GM19239 (cell line): ENCODE results near the gene SLC31A1.
A peak's percentile ranks its signal among the peaks of the same experiment; 100 is the strongest.
"Not testable (repeated sequence)": the region's sequence is repeated elsewhere in the genome, so short reads cannot be mapped to it uniquely, and the experiment has no call there.

Experiments used
- DNase-seq: peaks from one replicate; pipeline ENCODE4 v3.0.0; 2011; ENCODE audit warnings: low spot score; ENCODE audit not compliant: insufficient read length
- FAIRE-seq: peaks from 2 replicates; lab custom pipeline; 2011; peaks lifted over from hg19 to GRCh38; lab: Jason Lieb, UNC

SLC31A1 gene

DNA sequence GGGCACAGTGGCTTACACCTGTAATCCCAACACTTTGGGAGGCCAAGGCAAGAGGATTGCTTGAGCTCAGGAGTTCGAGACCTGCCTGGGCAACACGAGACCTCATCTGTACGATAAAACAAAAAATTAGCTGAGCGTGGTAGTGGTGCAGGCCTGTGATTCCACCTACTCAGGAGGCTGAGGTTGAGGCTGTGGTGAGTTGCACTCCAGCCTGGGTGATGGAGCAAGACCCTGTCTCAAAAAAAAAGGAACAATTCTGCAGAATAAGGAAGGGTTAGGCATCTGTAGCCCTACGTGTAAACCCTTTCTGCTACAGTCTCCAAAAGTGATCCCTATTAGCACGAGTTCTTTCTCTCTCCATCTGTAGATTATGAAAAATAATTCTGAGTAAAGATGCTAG lies 34.1 kb downstream of the SLC31A1 start:
- DNase-seq: no peak
- FAIRE-seq: no peak

DNA sequence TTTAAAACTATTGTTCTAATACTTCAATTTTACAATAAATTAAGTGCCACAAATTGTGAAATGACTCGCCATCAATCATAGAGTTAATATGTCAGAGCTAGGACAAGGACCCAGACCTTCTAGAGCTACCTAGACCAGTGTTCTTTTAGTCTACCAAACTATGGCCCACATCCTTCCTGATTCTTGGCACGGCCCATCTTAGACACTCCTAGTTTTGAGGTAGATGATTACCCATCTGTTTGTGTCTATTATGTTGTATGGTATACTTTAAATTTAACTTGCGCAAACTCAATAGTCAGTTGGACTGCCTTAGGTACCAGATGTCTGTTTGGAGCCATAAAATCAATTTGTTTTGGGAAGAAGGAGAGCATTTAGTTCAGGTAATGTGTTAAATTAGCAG lies 36.5 kb downstream of the SLC31A1 start:
- FAIRE-seq (no peak), DNase-seq (no peak)

DNA sequence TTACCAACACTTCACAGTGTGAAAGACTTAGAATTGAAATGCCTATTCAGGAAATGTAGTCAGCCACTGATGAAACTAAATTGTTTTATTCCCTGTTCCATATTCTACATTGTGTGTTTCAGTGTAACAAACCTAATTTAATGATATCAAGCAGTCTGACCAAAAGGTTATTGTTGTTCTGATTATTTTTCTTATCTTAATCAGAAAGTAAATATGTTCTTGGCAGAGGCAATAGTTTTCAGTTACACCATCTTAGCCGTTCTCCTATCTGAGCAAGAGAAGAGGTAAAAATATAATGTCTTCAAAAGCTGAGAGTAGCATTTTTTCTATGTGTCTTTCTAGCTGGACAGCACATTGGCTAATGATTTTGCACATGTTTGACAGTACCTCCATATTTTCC lies 36.9 kb downstream of the SLC31A1 start:
- FAIRE-seq (no peak), DNase-seq (no peak)

DNA sequence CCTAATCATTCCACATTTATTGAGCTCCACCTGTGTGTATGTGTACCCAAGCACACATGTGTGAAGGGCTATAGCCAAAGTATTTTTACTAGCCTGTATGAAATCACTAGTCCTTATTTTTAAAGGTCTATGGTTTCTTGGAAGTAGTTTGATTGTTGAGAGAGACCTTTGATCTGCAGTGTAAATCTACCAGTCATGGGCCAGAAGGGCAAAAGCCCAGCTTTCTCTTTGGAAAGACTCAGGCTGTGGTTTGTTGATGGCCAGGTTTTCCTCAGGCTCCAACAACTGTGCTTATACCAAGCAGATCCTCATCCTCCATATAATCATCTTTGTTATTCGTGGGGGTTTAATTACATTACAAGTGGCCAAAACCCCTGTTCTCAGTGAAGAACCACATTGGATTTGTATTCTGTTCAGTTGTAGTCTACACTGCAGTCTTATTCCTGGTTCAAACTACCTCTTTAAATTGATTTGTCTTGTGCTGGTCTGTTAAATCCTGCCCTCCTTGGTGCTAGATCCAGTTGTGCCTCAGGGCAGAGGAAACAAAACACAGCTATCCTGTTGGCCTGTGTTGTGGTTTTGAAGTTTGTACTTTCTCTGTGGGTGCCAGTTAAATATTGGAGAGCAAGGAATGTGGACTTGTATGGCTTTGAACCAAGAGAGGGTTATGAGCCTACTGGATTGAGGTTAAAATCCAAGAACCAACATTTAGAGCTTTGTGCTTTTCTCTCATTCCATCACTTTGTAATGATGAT lies 40.8 kb downstream of the SLC31A1 start:
- no peak for FAIRE-seq
- no peak for DNase-seq

DNA sequence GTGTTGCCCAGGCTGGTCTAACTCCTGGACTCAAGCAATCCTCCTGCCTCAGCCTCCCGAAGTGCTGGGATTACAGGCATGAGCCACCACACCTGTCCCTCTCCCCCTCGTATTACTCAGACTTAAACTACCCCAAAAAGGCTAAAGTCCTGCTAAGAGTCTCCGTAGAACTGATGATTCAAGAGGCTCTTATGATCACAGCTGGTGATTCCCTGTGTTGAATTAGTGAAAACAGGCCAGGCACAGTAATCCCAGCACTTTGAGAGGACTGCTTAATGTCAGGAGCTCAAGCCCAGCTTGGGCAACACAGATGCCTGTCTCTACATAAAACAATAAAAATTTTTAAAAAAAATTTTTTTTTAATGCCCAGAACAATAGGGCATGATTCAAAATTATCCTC lies 44.8 kb downstream of the SLC31A1 start:
- DNase-seq (no peak), FAIRE-seq (no peak)

DNA sequence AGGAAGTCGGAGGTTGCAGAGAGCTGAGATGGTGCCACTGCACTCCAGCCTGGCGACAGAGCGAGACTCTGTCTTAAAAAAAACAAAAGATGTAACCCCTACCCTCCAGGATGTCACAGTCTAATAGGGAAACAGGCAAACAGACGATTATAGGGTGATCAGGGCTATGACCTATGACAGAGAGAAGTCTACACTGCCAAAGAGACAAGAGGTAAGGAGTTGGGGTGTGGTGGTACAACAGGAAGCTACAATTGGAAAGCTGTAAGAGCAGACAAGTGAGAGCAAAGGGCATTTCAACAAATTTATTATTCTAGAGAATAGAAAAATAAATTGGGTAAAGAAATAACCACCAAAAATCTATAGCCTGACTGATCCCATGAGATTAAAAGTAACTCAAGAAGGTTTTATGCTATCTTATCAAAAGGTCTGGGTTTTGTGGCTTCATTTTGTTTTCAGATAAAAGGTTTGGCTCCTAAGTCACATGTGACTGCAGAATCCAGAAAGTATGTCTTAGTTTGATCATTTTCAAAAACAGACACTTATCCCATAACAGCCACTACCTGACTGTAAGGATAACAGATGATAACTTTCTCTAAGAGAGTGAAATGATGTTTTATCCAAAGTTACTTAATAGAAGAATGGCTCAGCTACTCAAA lies 46.7 kb downstream of the SLC31A1 start:
- DNase-seq: no peak

DNA sequence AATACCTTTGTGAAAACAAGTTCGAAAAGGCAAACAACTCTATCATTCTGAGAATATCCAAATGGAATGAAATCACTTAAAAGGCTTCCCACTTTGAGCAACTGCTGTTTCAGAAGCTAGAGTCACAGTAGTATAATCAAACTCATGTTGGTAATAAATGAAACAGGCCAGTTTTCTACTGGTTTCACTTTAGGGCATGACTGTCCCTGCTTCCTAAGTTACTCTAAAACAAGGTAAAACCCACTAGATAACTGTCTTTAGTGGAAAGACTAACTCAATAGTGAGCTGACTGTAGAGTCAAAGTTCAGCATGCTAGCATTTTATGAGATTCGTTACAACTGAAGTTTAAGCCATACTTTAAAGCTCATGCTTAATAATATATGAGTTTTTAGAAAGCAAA lies 48.0 kb downstream of the SLC31A1 start:
- DNase-seq: no peak
- no peak for FAIRE-seq

More for the DNA sequence above, 46.7 kb downstream of the SLC31A1 start:
- no peak for FAIRE-seq

DNA sequence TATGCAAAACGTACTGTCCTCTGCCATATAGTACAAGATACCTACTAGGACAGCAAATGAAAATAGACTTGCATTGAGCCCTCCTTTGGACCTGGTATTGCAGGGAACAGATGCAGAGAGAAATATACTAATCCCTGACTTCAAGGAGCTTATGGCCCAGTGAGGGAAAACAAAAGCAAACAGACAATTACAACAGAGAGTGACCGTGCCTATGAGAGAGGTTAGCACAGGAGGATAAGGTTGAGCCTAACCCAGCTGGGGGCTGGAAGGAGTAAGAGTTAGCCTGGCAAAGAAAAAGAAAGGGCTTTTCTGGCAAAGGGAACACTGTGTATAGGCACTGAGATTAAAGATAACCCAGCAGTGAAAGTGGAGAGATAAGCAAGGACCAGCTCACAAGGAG lies 48.5 kb downstream of the SLC31A1 start:
- FAIRE-seq (no peak), DNase-seq (no peak)

DNA sequence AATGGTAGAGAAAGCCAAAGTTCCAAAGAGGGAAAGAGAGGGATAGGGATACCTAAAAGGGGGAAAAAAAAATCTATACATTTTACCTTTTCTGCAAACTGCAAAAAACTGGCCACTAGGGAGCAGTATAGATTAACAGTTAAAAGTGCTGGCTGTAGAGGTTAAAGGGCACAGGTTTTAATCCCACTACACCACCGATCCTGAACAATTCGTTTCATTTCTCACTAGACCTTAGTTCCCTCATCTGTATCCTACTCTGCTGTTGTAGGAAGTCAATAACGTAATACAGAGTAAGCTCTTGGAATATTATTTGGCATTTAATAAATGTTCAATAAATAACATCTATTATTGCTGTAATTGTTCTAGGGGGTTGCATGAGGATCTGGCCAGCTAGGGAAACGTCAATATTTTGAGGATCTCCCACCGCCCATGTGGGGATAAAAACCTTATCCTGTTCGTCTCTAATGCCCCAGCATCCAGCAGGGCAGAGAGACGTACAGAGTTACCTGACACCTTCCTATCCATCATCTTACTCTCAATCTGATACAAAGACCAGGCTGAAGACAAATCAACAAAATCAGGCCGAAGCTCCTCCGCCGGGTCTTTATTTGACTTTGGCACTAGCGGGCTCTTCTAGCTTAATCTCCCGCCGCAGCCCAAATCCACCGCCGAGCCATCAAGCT lies 53.3 kb downstream of the SLC31A1 start:
- FAIRE-seq: peak; percentile 57

DNA sequence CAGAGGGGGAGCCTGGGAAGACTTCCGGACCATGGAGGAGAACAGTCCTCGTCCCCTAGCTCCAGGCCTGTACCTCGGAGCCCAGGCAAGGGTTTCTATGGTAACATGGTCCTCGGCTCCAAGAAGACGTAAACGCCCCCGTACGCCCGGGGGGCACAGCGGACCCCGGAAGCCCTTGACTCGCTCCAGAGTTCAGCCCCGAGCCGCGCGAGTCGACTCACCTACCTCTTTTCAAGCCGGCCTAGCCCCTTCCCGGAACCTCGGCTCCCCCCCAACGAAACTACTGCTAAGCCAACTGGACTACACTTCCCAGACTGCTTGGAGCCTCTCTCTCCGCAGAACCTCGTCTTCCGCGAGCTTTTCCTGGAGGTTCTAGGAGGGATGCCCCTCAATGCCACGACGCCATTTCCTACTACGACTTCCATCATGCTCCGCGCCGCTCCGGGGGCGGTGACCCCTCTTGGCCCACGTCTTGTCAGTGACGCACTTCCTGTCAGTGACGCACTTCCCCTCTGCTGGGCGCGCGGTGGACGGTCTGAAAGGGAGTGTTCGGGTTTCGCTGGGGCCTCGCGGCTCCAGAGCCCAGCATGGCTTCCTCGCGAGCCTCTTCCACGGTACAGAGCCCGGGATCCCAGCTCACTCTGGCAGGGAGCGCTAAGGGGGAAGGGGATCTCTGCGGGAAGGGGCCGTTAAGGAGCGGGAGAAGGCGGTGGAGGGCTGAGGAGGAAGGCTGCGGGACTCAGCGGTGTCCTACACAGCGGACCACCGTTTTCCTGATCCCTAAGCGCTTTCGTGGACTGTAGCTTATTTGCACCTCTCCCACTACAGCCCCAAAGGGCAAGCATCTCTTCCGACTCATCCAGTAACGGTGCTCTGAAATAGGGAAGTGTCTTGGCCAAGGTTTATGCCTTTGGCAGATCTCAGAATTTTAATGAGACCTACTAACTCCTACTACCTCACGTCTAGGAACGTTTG lies 54.1 kb downstream of the SLC31A1 start, which contains the start of the genes CDC26 and PRPF4:
Gene CDC26 (minus strand): TSS at position 416 of the 975 bp plus-strand sequence. CDS start 3,065 bp downstream, outside the sequence.
Gene PRPF4 (plus strand): TSS at position 502 of the 975 bp plus-strand sequence. CDS start 86 bp downstream, at position 588.
- FAIRE-seq (peak; percentile 96), DNase-seq (peak; percentile 87)

More for the DNA sequence above, 53.3 kb downstream of the SLC31A1 start:
- DNase-seq: peak; percentile 40

DNA sequence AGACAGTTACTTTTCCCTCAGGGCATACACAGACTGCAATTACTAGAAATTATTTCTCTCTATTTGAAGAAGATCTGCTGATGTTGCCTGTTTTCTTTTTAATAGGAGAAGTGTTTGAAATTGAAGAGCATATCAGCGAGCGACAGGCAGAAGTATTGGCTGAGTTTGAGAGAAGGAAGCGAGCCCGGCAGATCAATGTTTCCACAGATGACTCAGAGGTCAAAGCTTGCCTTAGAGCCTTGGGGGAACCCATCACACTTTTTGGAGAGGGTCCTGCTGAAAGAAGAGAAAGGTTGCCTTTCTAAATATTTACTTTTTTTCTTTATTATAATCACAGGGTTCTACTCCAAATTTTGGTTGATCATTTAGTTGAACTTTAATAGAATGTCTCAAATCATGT lies 57.5 kb downstream of the SLC31A1 start:
- DNase-seq (no peak), FAIRE-seq (no peak)

DNA sequence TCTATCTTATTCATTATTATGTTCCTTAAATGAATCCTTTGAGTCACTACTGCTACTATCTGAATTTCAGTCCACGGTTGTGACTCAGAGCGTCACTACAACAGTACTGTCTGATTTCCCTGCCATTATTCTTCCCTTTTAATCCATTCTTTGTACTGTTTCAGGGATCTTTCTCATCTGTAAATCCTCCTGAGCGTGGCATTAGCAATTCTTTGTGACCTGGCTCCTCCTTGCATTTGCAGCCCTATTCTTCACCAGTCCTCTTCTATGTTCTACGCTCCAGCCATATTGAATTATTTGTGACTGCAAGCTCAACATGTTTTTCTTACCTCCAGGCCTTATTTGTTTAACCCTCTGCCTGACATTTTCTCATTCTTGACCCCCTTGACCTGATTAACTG lies 60.0 kb downstream of the SLC31A1 start:
- DNase-seq (no peak), FAIRE-seq (no peak)

DNA sequence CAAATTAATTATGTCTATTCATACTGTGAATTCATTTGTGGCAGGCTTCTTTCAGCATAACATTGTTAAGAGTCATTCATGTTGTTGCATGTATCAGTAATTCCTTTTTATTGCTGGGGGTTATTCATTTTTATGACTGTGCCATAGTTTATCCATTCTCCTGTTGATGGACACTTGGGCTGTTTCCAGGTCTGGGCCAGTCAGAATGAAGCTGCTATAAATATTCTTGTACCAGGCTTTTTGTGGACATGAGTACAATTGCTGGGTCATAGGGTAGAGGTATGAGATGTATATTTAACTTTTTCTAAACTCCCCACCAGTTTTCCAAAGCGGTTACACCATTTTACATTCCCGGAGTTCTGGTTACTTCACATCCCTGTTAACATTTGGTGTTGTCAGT lies 67.7 kb downstream of the SLC31A1 start:
- FAIRE-seq (no peak), DNase-seq (no peak)

DNA sequence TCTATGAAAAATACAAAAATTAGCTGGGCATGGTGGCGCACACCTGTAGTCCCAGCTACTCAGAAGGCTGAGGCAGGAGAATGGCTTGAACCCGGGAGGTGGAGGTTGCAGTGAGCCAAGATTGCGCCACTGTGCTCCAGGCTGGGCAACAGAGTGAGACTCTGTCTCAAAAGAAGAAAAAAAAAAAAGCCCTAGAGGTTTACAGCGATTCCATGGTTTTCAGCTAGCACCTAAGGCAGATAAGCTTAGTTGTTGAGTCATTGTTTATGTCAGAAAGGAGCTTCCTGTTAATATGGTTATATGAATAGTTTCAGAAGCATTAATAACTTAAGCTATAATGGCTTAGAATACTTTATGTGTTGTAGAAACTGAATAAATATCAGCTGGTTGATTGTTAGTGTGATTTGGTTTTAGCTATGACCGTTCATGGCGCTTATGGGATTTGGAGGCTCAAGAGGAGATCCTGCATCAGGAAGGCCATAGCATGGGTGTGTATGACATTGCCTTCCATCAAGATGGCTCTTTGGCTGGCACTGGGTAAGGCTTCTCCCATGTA lies 68.8 kb downstream of the SLC31A1 start:
- no peak for FAIRE-seq
- no peak for DNase-seq

DNA sequence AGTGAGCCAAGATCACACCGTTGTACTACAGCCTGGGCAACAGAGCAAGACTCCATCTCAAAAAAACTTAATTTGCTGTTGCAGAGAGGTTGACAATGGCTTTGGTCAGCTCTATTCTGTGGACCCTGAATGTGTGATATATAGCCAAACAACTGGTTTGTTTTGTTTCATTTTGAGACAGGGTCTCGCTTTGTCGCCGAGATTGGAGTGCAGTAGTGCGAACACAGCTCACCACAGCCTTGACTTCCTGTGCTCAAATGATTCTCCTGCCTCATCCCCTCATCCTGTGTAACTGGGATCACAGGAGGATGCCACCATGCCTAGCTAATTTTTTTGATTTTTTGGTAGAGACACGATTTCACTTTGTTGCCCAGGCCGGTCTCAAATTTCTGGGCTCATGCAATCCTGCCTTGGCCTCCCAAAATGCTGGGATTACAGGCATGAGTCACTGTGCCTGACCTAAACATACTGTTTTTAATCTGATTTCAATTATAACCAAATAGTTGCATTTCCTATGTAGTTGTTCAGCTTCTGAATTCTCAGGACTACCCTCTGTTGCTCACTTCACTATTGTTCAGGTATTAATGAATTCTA lies 72.0 kb downstream of the SLC31A1 start:
- DNase-seq: no peak
- no peak for FAIRE-seq

DNA sequence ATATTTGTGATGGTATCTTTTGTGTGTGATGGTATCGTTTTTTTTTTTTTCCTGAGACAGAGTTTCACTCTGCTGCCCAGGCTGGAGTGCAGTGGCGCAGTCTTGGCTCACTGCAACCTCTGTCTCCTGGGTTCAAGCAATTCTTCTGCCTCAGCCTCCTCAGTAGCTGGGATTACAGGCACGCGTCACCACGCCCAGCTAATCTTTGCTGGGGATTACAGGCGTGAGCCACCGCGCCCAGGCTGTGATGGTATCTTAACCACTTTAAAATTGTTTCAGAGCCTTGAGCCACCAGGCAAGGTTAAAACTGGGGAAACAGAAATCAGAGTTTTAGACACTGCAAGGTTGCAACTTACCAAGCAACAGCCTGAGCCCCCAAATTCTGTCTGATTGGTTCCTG lies 74.9 kb downstream of the SLC31A1 start:
- DNase-seq, FAIRE-seq: not testable (repeated sequence)

DNA sequence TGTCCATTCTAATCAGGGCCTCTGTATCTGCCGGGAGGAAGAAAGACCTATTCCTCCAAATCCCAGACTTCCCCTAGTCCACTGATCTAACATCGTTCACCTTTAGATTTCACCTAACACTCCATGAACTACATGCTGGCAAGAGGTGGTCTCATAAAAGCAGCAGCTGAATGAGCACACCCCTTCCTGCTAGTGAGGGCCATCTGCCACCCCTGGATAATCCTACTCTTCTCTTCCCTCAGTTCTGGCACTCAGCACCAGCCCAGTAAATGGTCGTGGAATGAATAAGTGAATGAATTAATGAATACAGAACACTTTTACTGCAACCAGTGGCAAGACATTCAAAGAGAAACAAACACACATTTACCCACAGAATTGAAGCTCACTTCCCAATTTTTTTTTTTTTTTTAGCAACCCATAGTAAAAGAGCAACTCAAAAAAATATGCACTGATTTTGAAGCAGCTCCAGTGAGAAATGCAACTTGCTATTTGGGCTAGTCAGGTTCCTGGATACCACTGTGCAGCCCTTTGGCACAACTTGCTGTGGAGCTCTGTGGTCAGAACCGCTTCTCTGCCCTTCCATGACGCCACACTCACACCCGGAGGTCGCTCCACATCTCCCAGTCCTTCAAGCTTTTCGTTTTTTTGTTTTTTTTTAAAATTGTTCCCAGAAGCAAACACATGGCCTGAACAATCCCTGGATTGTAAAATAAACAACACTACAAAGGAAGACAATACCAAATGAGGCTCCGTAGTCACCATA lies 75.6 kb downstream of the SLC31A1 start:
- FAIRE-seq: no peak
- DNase-seq: no peak

DNA sequence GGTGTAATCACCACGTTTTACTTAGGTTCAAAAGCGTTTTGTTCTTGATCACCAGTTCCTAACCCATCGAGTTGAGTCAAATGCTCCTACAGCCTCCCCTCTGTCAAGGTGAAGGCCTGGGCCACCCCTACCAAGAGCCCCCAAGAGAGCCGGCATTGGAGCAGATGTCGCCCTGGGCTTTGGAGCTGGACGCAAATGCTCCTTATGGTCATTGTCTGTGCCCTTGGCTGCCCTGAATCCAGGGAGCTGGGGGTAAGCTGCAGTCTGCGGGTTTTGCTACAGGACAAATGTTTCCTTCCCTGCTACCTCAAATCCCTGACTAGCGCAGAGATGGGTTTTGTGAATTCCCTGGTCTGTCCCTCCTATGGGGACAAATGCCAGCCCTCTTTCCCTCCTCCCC lies 77.0 kb downstream of the SLC31A1 start:
- FAIRE-seq: no peak
- no peak for DNase-seq
